ENCODE measurements around the gene VAPA.
A peak's percentile ranks its signal among the peaks of the same experiment; 100 is the strongest.

Gene VAPA

GRCh38 chr18:9928646-9929259 is 14.9 kb downstream of the VAPA start:
- DNase-seq (ENCODE audit: insufficient read length, low spot score) (no peak), FAIRE-seq (no peak)
- TF ChIP-seq TAF1 (IDR thresholded peaks at IDR 0.05; ENCODE audit: low read depth, low read length) (no peak), POLR2AphosphoS5 (IDR thresholded peaks at IDR 0.05; ENCODE audit: low read depth, low read length) (no peak), POU2F2 (IDR thresholded peaks at IDR 0.05; ENCODE audit: low read depth, low read length) (no peak), POLR2A (IDR thresholded peaks at IDR 0.05; ENCODE audit: low read depth, low read length) (no peak), PAX5 (IDR thresholded peaks at IDR 0.05; ENCODE audit: insufficient read depth, low read length, severe bottlenecking) (no peak), SPI1 (IDR thresholded peaks at IDR 0.05; ENCODE audit: low read depth, low read length) (no peak)

DNA sequence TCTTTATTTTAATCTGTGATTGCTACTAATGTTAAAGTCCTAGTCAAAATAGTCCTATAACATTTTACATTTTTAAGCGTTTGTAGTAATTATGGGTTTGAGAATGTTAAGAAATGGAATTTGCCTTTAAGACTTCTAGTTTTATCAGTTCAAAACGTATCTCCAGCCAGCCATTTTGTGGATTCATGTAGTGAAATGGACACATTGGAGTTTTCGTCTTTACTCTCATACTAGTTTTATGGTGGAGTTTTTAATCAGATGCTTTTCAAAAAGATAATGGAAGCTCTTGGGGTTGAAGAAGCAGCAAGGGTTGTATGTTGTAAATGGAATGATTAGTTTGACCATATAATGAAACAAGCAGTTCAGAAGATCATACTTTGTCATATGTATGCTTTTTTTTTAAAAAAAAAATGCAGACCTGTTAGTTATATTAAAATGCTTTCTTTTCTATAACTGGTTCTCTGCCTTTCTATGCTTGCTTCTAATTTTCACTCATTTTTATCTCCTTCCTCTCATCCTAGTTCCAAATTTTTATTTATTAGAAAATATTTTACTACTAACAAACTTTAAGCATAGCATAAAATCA is 16.6 kb downstream of the VAPA start:
- no peak for TF ChIP-seq PAX5 (IDR thresholded peaks at IDR 0.05; ENCODE audit: insufficient read depth, low read length, severe bottlenecking)
- TF ChIP-seq POU2F2 (IDR thresholded peaks at IDR 0.05; ENCODE audit: low read depth, low read length), result no peak
- no peak for TF ChIP-seq SPI1 (IDR thresholded peaks at IDR 0.05; ENCODE audit: low read depth, low read length)
- no peak for TF ChIP-seq TAF1 (IDR thresholded peaks at IDR 0.05; ENCODE audit: low read depth, low read length)
- TF ChIP-seq POLR2A (IDR thresholded peaks at IDR 0.05; ENCODE audit: low read depth, low read length), result no peak
- TF ChIP-seq POLR2AphosphoS5 (IDR thresholded peaks at IDR 0.05; ENCODE audit: low read depth, low read length), result no peak
- DNase-seq (ENCODE audit: insufficient read length, low spot score), result no peak
- no peak for FAIRE-seq

DNA sequence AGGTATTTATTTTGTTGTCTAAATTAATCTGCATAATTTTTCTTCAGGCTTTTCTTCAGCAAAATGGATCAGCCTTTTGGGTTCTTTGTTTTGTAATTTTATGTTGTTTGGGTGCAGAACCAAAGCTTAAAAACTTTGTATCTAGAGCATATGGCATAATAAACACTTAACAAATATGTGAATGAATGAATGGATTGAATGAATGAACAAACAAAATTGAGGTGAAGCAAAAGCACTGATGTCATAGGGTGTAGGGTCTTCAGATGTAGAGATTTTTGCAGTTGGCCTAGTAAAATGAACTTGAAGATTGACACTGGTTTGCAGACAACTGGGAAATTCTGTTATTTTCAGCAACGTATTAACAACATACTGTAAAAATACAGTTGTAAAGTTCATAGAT is 17.3 kb downstream of the VAPA start:
- FAIRE-seq (no peak), DNase-seq (ENCODE audit: insufficient read length, low spot score) (no peak)
- TF ChIP-seq POLR2AphosphoS5 (IDR thresholded peaks at IDR 0.05; ENCODE audit: low read depth, low read length) (no peak), PAX5 (IDR thresholded peaks at IDR 0.05; ENCODE audit: insufficient read depth, low read length, severe bottlenecking) (no peak), SPI1 (IDR thresholded peaks at IDR 0.05; ENCODE audit: low read depth, low read length) (no peak), TAF1 (IDR thresholded peaks at IDR 0.05; ENCODE audit: low read depth, low read length) (no peak), POLR2A (IDR thresholded peaks at IDR 0.05; ENCODE audit: low read depth, low read length) (no peak), POU2F2 (IDR thresholded peaks at IDR 0.05; ENCODE audit: low read depth, low read length) (no peak)

GRCh38 chr18:9931678-9932077 is 17.9 kb downstream of the VAPA start:
- DNase-seq (ENCODE audit: insufficient read length, low spot score), result no peak
- no peak for FAIRE-seq
- TF ChIP-seq POLR2AphosphoS5 (IDR thresholded peaks at IDR 0.05; ENCODE audit: low read depth, low read length), result no peak
- no peak for TF ChIP-seq PAX5 (IDR thresholded peaks at IDR 0.05; ENCODE audit: insufficient read depth, low read length, severe bottlenecking)
- TF ChIP-seq POLR2A (IDR thresholded peaks at IDR 0.05; ENCODE audit: low read depth, low read length), result no peak
- TF ChIP-seq TAF1 (IDR thresholded peaks at IDR 0.05; ENCODE audit: low read depth, low read length), result no peak
- TF ChIP-seq POU2F2 (IDR thresholded peaks at IDR 0.05; ENCODE audit: low read depth, low read length), result no peak
- TF ChIP-seq SPI1 (IDR thresholded peaks at IDR 0.05; ENCODE audit: low read depth, low read length), result no peak

- TF ChIP-seq POLR2A (IDR thresholded peaks at IDR 0.05; ENCODE audit: low read depth, low read length) (no peak), POLR2AphosphoS5 (IDR thresholded peaks at IDR 0.05; ENCODE audit: low read depth, low read length) (no peak), SPI1 (IDR thresholded peaks at IDR 0.05; ENCODE audit: low read depth, low read length) (no peak), PAX5 (IDR thresholded peaks at IDR 0.05; ENCODE audit: insufficient read depth, low read length, severe bottlenecking) (no peak), POU2F2 (IDR thresholded peaks at IDR 0.05; ENCODE audit: low read depth, low read length) (no peak), TAF1 (IDR thresholded peaks at IDR 0.05; ENCODE audit: low read depth, low read length) (no peak)
- FAIRE-seq, result peak; percentile 9
- no peak for DNase-seq (ENCODE audit: insufficient read length, low spot score)
Observed at GRCh38 chr18:9933865-9934264, 20.0 kb downstream of the VAPA start.

DNA sequence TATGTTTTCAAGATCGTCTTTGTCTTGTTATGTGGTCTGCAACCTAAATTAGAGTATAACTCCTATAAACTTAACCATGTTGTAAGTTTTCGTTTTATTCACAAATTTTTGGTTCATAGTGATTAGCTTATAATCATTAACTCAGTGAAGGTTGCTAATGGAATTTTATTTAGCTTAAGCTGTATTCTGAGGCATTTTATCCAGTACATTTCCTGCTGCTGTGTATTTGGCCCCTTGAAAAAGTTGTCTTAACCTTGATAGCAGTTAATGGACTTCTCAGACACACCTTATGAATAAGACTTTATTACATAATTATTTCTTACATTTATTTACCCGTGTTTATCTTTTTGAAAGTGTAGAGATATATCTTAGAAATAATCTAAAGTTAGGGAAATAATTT is 20.5 kb downstream of the VAPA start:
- TF ChIP-seq SPI1 (IDR thresholded peaks at IDR 0.05; ENCODE audit: low read depth, low read length) (no peak), PAX5 (IDR thresholded peaks at IDR 0.05; ENCODE audit: insufficient read depth, low read length, severe bottlenecking) (no peak), POLR2A (IDR thresholded peaks at IDR 0.05; ENCODE audit: low read depth, low read length) (no peak), POLR2AphosphoS5 (IDR thresholded peaks at IDR 0.05; ENCODE audit: low read depth, low read length) (no peak), TAF1 (IDR thresholded peaks at IDR 0.05; ENCODE audit: low read depth, low read length) (no peak), POU2F2 (IDR thresholded peaks at IDR 0.05; ENCODE audit: low read depth, low read length) (no peak)
- FAIRE-seq, result no peak
- DNase-seq (ENCODE audit: insufficient read length, low spot score), result no peak

GRCh38 chr18:9941103-9941502 is 27.3 kb downstream of the VAPA start:
- no peak for TF ChIP-seq POU2F2 (IDR thresholded peaks at IDR 0.05; ENCODE audit: low read depth, low read length)
- TF ChIP-seq TAF1 (IDR thresholded peaks at IDR 0.05; ENCODE audit: low read depth, low read length), result no peak
- TF ChIP-seq POLR2AphosphoS5 (IDR thresholded peaks at IDR 0.05; ENCODE audit: low read depth, low read length), result no peak
- no peak for TF ChIP-seq SPI1 (IDR thresholded peaks at IDR 0.05; ENCODE audit: low read depth, low read length)
- no peak for FAIRE-seq
- DNase-seq (ENCODE audit: insufficient read length, low spot score), result no peak

DNA sequence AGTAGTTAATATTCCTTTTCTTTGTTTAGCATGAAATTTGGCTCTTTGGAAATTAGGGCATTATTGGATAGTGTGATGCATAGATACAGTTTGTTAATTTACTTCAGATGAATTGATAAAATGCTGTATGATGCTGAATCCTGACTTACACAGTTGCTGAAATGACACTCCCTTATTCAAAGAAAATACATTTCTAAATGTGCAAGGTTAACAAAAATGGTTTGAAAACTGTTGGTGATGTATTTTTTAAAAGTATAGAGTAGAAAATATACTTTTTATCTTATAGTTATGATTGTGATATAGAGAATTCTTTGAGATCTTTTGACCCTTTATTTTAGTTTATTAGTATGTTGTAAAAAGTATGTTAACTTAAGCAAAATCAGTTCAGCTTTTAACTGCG is 27.8 kb downstream of the VAPA start:
- TF ChIP-seq TAF1 (IDR thresholded peaks at IDR 0.05; ENCODE audit: low read depth, low read length) (no peak), POU2F2 (IDR thresholded peaks at IDR 0.05; ENCODE audit: low read depth, low read length) (no peak), POLR2AphosphoS5 (IDR thresholded peaks at IDR 0.05; ENCODE audit: low read depth, low read length) (no peak), POLR2A (IDR thresholded peaks at IDR 0.05; ENCODE audit: low read depth, low read length) (no peak), PAX5 (IDR thresholded peaks at IDR 0.05; ENCODE audit: insufficient read depth, low read length, severe bottlenecking) (no peak), SPI1 (IDR thresholded peaks at IDR 0.05; ENCODE audit: low read depth, low read length) (no peak)
- DNase-seq (ENCODE audit: insufficient read length, low spot score) (no peak), FAIRE-seq (no peak)

DNA sequence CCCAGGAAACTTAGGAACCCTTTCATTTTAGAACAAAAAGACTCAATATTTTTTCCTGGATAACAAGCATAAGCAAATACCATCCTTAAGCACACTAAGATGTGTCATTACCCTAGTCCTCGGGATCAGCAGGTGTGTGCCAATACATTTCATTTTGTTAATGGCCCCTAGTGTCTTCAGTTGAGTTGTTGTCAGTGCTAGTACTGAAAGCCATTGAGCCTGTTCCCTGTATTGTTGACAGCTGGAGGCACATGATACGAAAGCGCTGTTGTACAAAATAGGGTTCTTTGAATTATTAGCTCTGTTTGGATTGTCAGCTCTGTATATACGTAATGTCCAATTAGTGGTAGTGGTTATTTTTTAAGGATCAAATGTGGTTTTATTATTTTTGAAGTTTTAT is 29.5 kb downstream of the VAPA start:
- no peak for FAIRE-seq
- DNase-seq (ENCODE audit: insufficient read length, low spot score), result no peak
- TF ChIP-seq PAX5 (IDR thresholded peaks at IDR 0.05; ENCODE audit: insufficient read depth, low read length, severe bottlenecking), result no peak
- TF ChIP-seq POLR2A (IDR thresholded peaks at IDR 0.05; ENCODE audit: low read depth, low read length), result no peak
- TF ChIP-seq SPI1 (IDR thresholded peaks at IDR 0.05; ENCODE audit: low read depth, low read length), result no peak
- no peak for TF ChIP-seq TAF1 (IDR thresholded peaks at IDR 0.05; ENCODE audit: low read depth, low read length)
- no peak for TF ChIP-seq POU2F2 (IDR thresholded peaks at IDR 0.05; ENCODE audit: low read depth, low read length)
- TF ChIP-seq POLR2AphosphoS5 (IDR thresholded peaks at IDR 0.05; ENCODE audit: low read depth, low read length), result no peak

Measured in GM12891 (cell line).